WTC11 (cell line): Measurements from ENCODE around the gene CORO1C. TPM values are rescaled to one million over a fixed set of nuclear protein-coding genes. Genes with fewer than 3 reads are reported as not detected.

Experiments used
- ATAC-seq: fragments of 200-7000 bp; cut with Tn5 transposase; 2 replicates; pipeline ENCODE4 v1.10.0; 2021; ENCODE audit warnings: mild to moderate bottlenecking, moderate library complexity
- CTCF ChIA-PET: fragments of 300-600 bp; sonication (Branson Sonifier 250); formaldehyde crosslinking; loops from one replicate; lab custom pipeline; 2021; ENCODE audit warnings: antibody characterized with exemption; lab: Charles Lee
- POLR2A ChIA-PET: fragments of 350-600 bp; sonication (Branson Sonifier 250); formaldehyde crosslinking; loops from one replicate; lab custom pipeline; 2021; ENCODE audit warnings: antibody characterized with exemption; lab: Charles Lee
- DNase-seq: peaks from one replicate; pipeline ENCODE4 v3.0.0; 2021; ENCODE audit warnings: low spot score
- H3K27ac Mint-ChIP-seq: 2 replicates; pipeline ENCODE4 v1.8.0; 2021; ENCODE audit warnings: mixed read lengths
- H3K27me3 Mint-ChIP-seq: 2 replicates; pipeline ENCODE4 v1.8.0; 2021; ENCODE audit warnings: low read depth, mild to moderate bottlenecking, moderate library complexity, mixed read lengths
- H3K36me3 Mint-ChIP-seq: 2 replicates; pipeline ENCODE4 v1.8.0; 2021; ENCODE audit warnings: mixed read lengths
- H3K4me1 Mint-ChIP-seq: 2 replicates; pipeline ENCODE4 v1.8.0; 2022; ENCODE audit warnings: mixed read lengths
- H3K4me3 Mint-ChIP-seq: 2 replicates; pipeline ENCODE4 v1.8.0; 2021; ENCODE audit warnings: mild to moderate bottlenecking, moderate library complexity, mixed read lengths
- H3K9me3 Mint-ChIP-seq: 2 replicates; pipeline ENCODE4 v1.8.0; 2021; ENCODE audit warnings: mixed read lengths
- AFF4 ChIP-seq: sonication (generic); formaldehyde crosslinking; IDR thresholded peaks from 2 replicates; pipeline ENCODE4 v1.8.1; 2023; ENCODE audit warnings: mild to moderate bottlenecking, missing genetic modification reagents, borderline replicate concordance
- CTCF ChIP-seq: fragments of 200-600 bp; IDR thresholded peaks from 2 replicates; pipeline ENCODE4 v1.8.0; 2022; ENCODE audit warnings: antibody characterized with exemption
- E2F4 ChIP-seq: sonication (generic); formaldehyde crosslinking; IDR thresholded peaks from 2 replicates; pipeline ENCODE4 v1.8.1; 2022; ENCODE audit warnings: low read depth, mild to moderate bottlenecking, moderate library complexity, missing genetic modification reagents, borderline replicate concordance
- ETV6 ChIP-seq: sonication (generic); formaldehyde crosslinking; IDR thresholded peaks from 2 replicates; pipeline ENCODE4 v1.8.1; 2022; ENCODE audit warnings: mild to moderate bottlenecking, missing genetic modification reagents
- FOXP1 ChIP-seq: sonication (generic); formaldehyde crosslinking; IDR thresholded peaks from 2 replicates; pipeline ENCODE4 v1.8.0; 2022; ENCODE audit warnings: missing genetic modification reagents, mild to moderate bottlenecking, moderate library complexity, borderline replicate concordance
- FOXP4 ChIP-seq: sonication (generic); formaldehyde crosslinking; IDR thresholded peaks from 2 replicates; pipeline ENCODE4 v1.8.0; 2022; ENCODE audit warnings: mild to moderate bottlenecking, missing genetic modification reagents
- GABPB1 ChIP-seq: sonication (generic); formaldehyde crosslinking; IDR thresholded peaks from 2 replicates; pipeline ENCODE4 v1.8.1; 2023; ENCODE audit warnings: mild to moderate bottlenecking, missing genetic modification reagents
- JUN ChIP-seq: sonication (generic); formaldehyde crosslinking; IDR thresholded peaks from 2 replicates; pipeline ENCODE4 v1.8.0; 2023; ENCODE audit warnings: mild to moderate bottlenecking, missing genetic modification reagents
- NFE2L1 ChIP-seq: sonication (generic); formaldehyde crosslinking; IDR thresholded peaks from 2 replicates; pipeline ENCODE4 v1.8.1; 2023; ENCODE audit warnings: missing genetic modification reagents
- OVOL2 ChIP-seq: fragments of 250-450 bp; sonication (Bioruptor Pico); IDR thresholded peaks from 2 replicates; pipeline ENCODE4 v1.9.0; 2021; ENCODE audit warnings: mild to moderate bottlenecking, borderline replicate concordance
- PREB ChIP-seq: sonication (generic); formaldehyde crosslinking; IDR thresholded peaks from 2 replicates; pipeline ENCODE4 v1.8.1; 2022; ENCODE audit warnings: mild to moderate bottlenecking, missing genetic modification reagents, moderate library complexity, borderline replicate concordance
- RORB ChIP-seq: fragments of 250-450 bp; sonication (Bioruptor Pico); IDR thresholded peaks from 2 replicates; pipeline ENCODE4 v1.9.0; 2021; ENCODE audit warnings: mild to moderate bottlenecking
- SMAD3 ChIP-seq: sonication (generic); formaldehyde crosslinking; IDR thresholded peaks from 2 replicates; pipeline ENCODE4 v1.8.0; 2022; ENCODE audit warnings: missing genetic modification reagents, mild to moderate bottlenecking, borderline replicate concordance
- SOX15 ChIP-seq: fragments of 250-450 bp; sonication (Bioruptor Pico); IDR thresholded peaks from 2 replicates; pipeline ENCODE4 v1.9.0; 2021; ENCODE audit warnings: mild to moderate bottlenecking
- SP1 ChIP-seq: sonication (generic); formaldehyde crosslinking; conservative IDR thresholded peaks from 2 replicates; pipeline ENCODE4 v1.8.1; 2022; ENCODE audit warnings: missing genetic modification reagents
- TCF7 ChIP-seq: sonication (generic); formaldehyde crosslinking; IDR thresholded peaks from 2 replicates; pipeline ENCODE4 v1.8.0; 2022; ENCODE audit warnings: mild to moderate bottlenecking, low read depth, missing genetic modification reagents, moderate library complexity
- USF1 ChIP-seq: sonication (generic); formaldehyde crosslinking; IDR thresholded peaks from 2 replicates; pipeline ENCODE4 v1.8.0; 2022; ENCODE audit warnings: mild to moderate bottlenecking, missing genetic modification reagents
- ZNF317 ChIP-seq: sonication (generic); formaldehyde crosslinking; IDR thresholded peaks from 2 replicates; pipeline ENCODE4 v1.8.1; 2023; ENCODE audit warnings: low read depth, mild to moderate bottlenecking, moderate library complexity, missing genetic modification reagents, borderline replicate concordance
- total RNA-seq: library from RNA; stranded (reverse); gene quantifications from 3 replicates; pipeline ENCODE4 v1.2.3, GENCODE V29; 2021

Gene CORO1C
- total RNA-seq, 1 experiment from 2014 or later: 113 TPM

- Mint-ChIP-seq H3K36me3 (peaks cover 2% of the 10 kb centered on the region; the same call in 1 of the 2 replicates), H3K27ac (peak overlapping the region; percentile 86)
- DNase-seq: no peak
- POLR2A ChIA-PET: interaction anchor here (1.0 kb wide), 1 partner anchor 11 kb away, joined by 3 read pairs; no protein-coding TSS in a partner anchor
- ATAC-seq: no peak
- no peak for TF ChIP-seq OVOL2 (CRISPR knock-in tag)
- no peak for TF ChIP-seq TCF7
- no peak for TF ChIP-seq NFE2L1
- no peak for TF ChIP-seq SOX15 (CRISPR knock-in tag)
- no peak for TF ChIP-seq PREB (CRISPR knock-in tag)
- TF ChIP-seq RORB (CRISPR knock-in tag): no peak
- no peak for TF ChIP-seq ETV6
- TF ChIP-seq GABPB1: no peak
- no peak for TF ChIP-seq JUN (CRISPR knock-in tag)
- TF ChIP-seq FOXP1 (CRISPR knock-in tag): no peak
- TF ChIP-seq SP1 (CRISPR knock-in tag): no peak
- TF ChIP-seq USF1: no peak
- no peak for TF ChIP-seq E2F4 (CRISPR knock-in tag)
- TF ChIP-seq ZNF317 (CRISPR knock-in tag): no peak
- TF ChIP-seq CTCF: no peak
- no peak for TF ChIP-seq AFF4 (CRISPR knock-in tag)
- TF ChIP-seq SMAD3: no peak
- TF ChIP-seq FOXP4: no peak
- TF ChIP-seq, all 79 proteins: peak for 0
- H3K9me3 Mint-ChIP-seq: no peaks in the 10 kb centered on the region
- H3K4me1 Mint-ChIP-seq: peaks cover 22% of the 10 kb centered on the region
- CTCF ChIA-PET: interaction anchor here (0.9 to 1.0 kb wide), 2 partner anchors 10 to 122 kb away, joined by 3 to 5 read pairs; no protein-coding TSS in a partner anchor
- no peak overlapping the region for H3K4me3 Mint-ChIP-seq
- H3K27me3 Mint-ChIP-seq: no peaks in the 10 kb centered on the region
These were observed 50.0 kb downstream of the CORO1C start for GRCh38 chr12:108681317-108681716.
